Neuronal stem cell (in vitro differentiated cells): ENCODE measurements around the gene C14orf180.

Experiments
- DNase-seq: peaks from one replicate; pipeline ENCODE4 v3.0.0-alpha.2; 2013; ENCODE audit warnings: low spot score
- H2AFZ ChIP-seq: one replicate; pipeline ENCODE4 v1.6.1; 2013; ENCODE audit warnings: mild to moderate bottlenecking, low read length, inconsistent platforms
- H2AK5ac ChIP-seq: 2 replicates; pipeline ENCODE4 v1.6.1; 2013; ENCODE audit warnings: low read depth, mild to moderate bottlenecking, inconsistent platforms, low read length, moderate library complexity, mixed read lengths
- H2BK120ac ChIP-seq: 2 replicates; pipeline ENCODE4 v1.6.1; 2013; ENCODE audit warnings: low read depth, mild to moderate bottlenecking, inconsistent platforms, low read length, moderate library complexity, mixed read lengths
- H2BK12ac ChIP-seq: one replicate; pipeline ENCODE4 v1.6.1; 2013; ENCODE audit warnings: low read length, inconsistent platforms
- H2BK15ac ChIP-seq: 2 replicates; pipeline ENCODE4 v1.6.1; 2013; ENCODE audit warnings: mild to moderate bottlenecking, low read length, inconsistent platforms, mixed read lengths
- H2BK5ac ChIP-seq: one replicate; pipeline ENCODE4 v1.6.1; 2013; ENCODE audit warnings: inconsistent platforms, mild to moderate bottlenecking, low read length, moderate library complexity
- H3K14ac ChIP-seq: one replicate; pipeline ENCODE4 v1.6.1; 2013; ENCODE audit warnings: low read length, inconsistent platforms
- H3K18ac ChIP-seq: 2 replicates; pipeline ENCODE4 v1.6.1; 2013; ENCODE audit warnings: low read length, inconsistent platforms
- H3K23ac ChIP-seq: 2 replicates; pipeline ENCODE4 v1.6.1; 2013; ENCODE audit warnings: low read depth, mild to moderate bottlenecking, mixed read lengths, low read length, inconsistent platforms; ENCODE audit not compliant: poor library complexity
- H3K27ac ChIP-seq: replicated peaks from 3 replicates; pipeline ENCODE4 v1.5.1; 2013; ENCODE audit warnings: low read length, inconsistent platforms
- H3K27me3 ChIP-seq, 3 experiments: 2 replicates each; pipeline ENCODE4 v1.6.1; 2013; ENCODE audit warnings: low read length in 3 of 3, mild to moderate bottlenecking in 2 of 3, inconsistent platforms in 1 of 3, low read depth in 1 of 3, mixed read lengths in 1 of 3, moderate library complexity in 1 of 3; ENCODE audit not compliant: control insufficient read depth in 3 of 3, insufficient read depth in 3 of 3
- H3K36me3 ChIP-seq, 2 donors: replicated peaks in 1 of 2; 2 replicates each; pipeline ENCODE4 v1.6.1; 2013; ENCODE audit warnings: low read length in 2 of 2; ENCODE audit not compliant: control insufficient read depth in 2 of 2, insufficient read depth in 2 of 2
- H3K4ac ChIP-seq: 2 replicates; pipeline ENCODE4 v1.6.1; 2013; ENCODE audit warnings: inconsistent platforms, mild to moderate bottlenecking, low read length, moderate library complexity
- H3K4me1 ChIP-seq, 2 donors: 1 replicate in 1 of 2; 2 replicates in 1 of 2; pipeline ENCODE4 v1.6.1; 2013; ENCODE audit warnings: low read length in 2 of 2, low read depth in 1 of 2; ENCODE audit not compliant: control insufficient read depth in 2 of 2, insufficient read depth in 1 of 2
- H3K4me2 ChIP-seq: one replicate; pipeline ENCODE4 v1.6.1; 2013; ENCODE audit warnings: mild to moderate bottlenecking, low read length, inconsistent platforms; ENCODE audit not compliant: insufficient read depth, poor library complexity, severe bottlenecking
- H3K4me3 ChIP-seq, 2 donors: 2 replicates each; pipeline ENCODE4 v1.5.1; 2013; ENCODE audit warnings: low read length in 2 of 2, mild to moderate bottlenecking in 2 of 2, inconsistent platforms in 1 of 2, moderate library complexity in 1 of 2
- H3K79me1 ChIP-seq: one replicate; pipeline ENCODE4 v1.6.1; 2013; ENCODE audit warnings: low read depth, mild to moderate bottlenecking, inconsistent platforms, low read length, moderate library complexity
- H3K9ac ChIP-seq: one replicate; pipeline ENCODE4 v1.6.1; 2013; ENCODE audit warnings: mild to moderate bottlenecking, low read depth, low read length, inconsistent platforms; ENCODE audit not compliant: poor library complexity
- H3K9me3 ChIP-seq, 2 donors: replicated peaks in 1 of 2; 2 replicates each; pipeline versions ENCODE3 to v1.6.1; 2013; ENCODE audit warnings: low read length in 2 of 2, mild to moderate bottlenecking in 2 of 2, inconsistent platforms in 1 of 2, low read depth in 1 of 2, mixed read lengths in 1 of 2, moderate library complexity in 1 of 2; ENCODE audit not compliant: control insufficient read depth in 2 of 2, insufficient read depth in 1 of 2
- H4K8ac ChIP-seq: one replicate; pipeline ENCODE4 v1.6.1; 2013; ENCODE audit warnings: low read depth, mild to moderate bottlenecking, inconsistent platforms, low read length, moderate library complexity
- H4K91ac ChIP-seq: one replicate; pipeline ENCODE4 v1.6.1; 2013; ENCODE audit warnings: low read length, low read depth, mild to moderate bottlenecking, inconsistent platforms; ENCODE audit not compliant: poor library complexity
- WGBS, 2 donors: extraction: QIAGEN DNeasy Blood & Tissue Kit; methylation state at CpG; one replicate each; pipeline ENCODE4 v1.1.7; 2013; ENCODE audit warnings: missing lambda C conversion rate in 2 of 2, mixed read lengths in 1 of 2; ENCODE audit not compliant: insufficient read length in 2 of 2, insufficient replicate concordance in 1 of 2; ENCODE audit errors: extremely low coverage in 2 of 2; 5-methylcytosine and 5-hydroxymethylcytosine counted together

Gene C14orf180

GRCh38 chr14:104576970-104577332 is 2.6 kb upstream of the C14orf180 start:
- Histone ChIP-seq H3K18ac (peak overlapping the region; percentile 91), H3K27ac (no peak overlapping the region), H3K27me3 (peaks cover 0 to 63% (median 0%) of the 10 kb centered on the region in 3 experiments), H2BK12ac (no peak overlapping the region), H2BK120ac (peak overlapping the region; percentile 42), H4K8ac (no peak overlapping the region), H3K23ac (peak overlapping the region; percentile 25), H3K9me3 (no peaks in the 10 kb centered on the region), H3K4me2 (no peak overlapping the region), H3K4me3 (no peak overlapping the region), H2AK5ac (peak overlapping the region; percentile 86), H2BK5ac (peak overlapping the region; percentile 83), H4K91ac (no peak overlapping the region), H3K4me1 (peaks cover 0 to 16% of the 10 kb centered on the region in 2 donors), H3K36me3 (no peaks in the 10 kb centered on the region), H3K14ac (peak overlapping the region; percentile 79), H2AFZ (no peak overlapping the region), H2BK15ac (no peak overlapping the region), H3K4ac (no peak overlapping the region), H3K79me1 (peaks cover 4% of the 10 kb centered on the region), H3K9ac (no peak overlapping the region)
- DNase-seq = no peak
- no CpG with 5 or more reads among the region's 9 CpGs for WGBS, 2 donors

GRCh38 chr14:104577426-104577825 is 2.1 kb upstream of the C14orf180 start:
- Histone ChIP-seq H3K27me3 (peaks cover 0 to 65% (median 0%) of the 10 kb centered on the region in 3 experiments), H4K8ac (no peak overlapping the region), H2AFZ (no peak overlapping the region), H3K14ac (peak overlapping the region; percentile 41), H2BK12ac (no peak overlapping the region), H3K18ac (peak overlapping the region; percentile 86), H3K79me1 (peaks cover 4% of the 10 kb centered on the region), H3K36me3 (no peaks in the 10 kb centered on the region), H2BK5ac (no peak overlapping the region), H3K4me2 (no peak overlapping the region), H3K9me3 (no peaks in the 10 kb centered on the region), H3K4ac (no peak overlapping the region), H3K4me1 (peaks cover 0 to 16% of the 10 kb centered on the region in 2 donors), H3K27ac (no peak overlapping the region), H3K23ac (no peak overlapping the region), H4K91ac (no peak overlapping the region), H2BK15ac (peak overlapping the region; percentile 45), H2AK5ac (peak overlapping the region; percentile 79), H3K9ac (no peak overlapping the region), H3K4me3 (no peak overlapping the region), H2BK120ac (peak overlapping the region; percentile 42)
- no peak for DNase-seq
- no CpG with 5 or more reads among the region's 12 CpGs for WGBS, 2 donors

DNA sequence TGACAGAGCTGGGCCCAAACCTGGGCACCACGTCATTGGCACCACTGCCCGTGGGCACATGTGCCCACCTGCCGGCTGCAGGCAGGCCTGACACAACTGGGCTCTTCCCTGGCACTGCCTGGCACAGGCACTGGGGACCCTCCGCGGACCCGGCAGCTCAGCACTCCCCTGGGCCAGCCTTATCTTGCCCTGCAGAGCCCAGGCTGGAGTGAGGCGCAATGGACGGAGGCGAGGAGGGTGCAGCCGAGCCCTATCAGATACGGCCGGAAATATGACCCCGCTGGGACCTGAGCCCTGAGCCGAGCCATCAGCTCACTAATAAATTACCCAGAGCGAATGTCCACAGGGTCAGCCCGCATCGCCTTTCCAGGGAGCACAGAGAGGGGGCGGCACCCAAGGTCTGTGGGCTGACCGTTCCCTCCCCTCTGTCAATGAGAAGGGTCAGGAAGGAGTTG is 1.7 kb upstream of the C14orf180 start:
- no peak for DNase-seq
- no peaks in the 10 kb centered on the region for H3K9me3 ChIP-seq
- no peak overlapping the region for H2AFZ ChIP-seq
- H4K91ac ChIP-seq = no peak overlapping the region
- peaks cover 0 to 66% (median 0%) of the 10 kb centered on the region in 3 experiments for H3K27me3 ChIP-seq
- WGBS, 2 donors = no CpG with 5 or more reads among the region's 19 CpGs
- peaks cover 4% of the 10 kb centered on the region for H3K79me1 ChIP-seq
- H2BK15ac ChIP-seq = peak overlapping the region; percentile 49
- H3K4me1 ChIP-seq = peaks cover 0 to 18% of the 10 kb centered on the region in 2 donors
- no peak overlapping the region for H2BK120ac ChIP-seq
- H3K4me3 ChIP-seq = no peak overlapping the region
- no peak overlapping the region for H3K4ac ChIP-seq
- H2BK5ac ChIP-seq = no peak overlapping the region
- no peak overlapping the region for H4K8ac ChIP-seq
- H3K36me3 ChIP-seq = no peaks in the 10 kb centered on the region
- H2BK12ac ChIP-seq = no peak overlapping the region
- no peak overlapping the region for H3K23ac ChIP-seq
- H3K4me2 ChIP-seq = no peak overlapping the region
- no peak overlapping the region for H3K9ac ChIP-seq
- H3K27ac ChIP-seq = no peak overlapping the region
- H3K18ac ChIP-seq = peak overlapping the region; percentile 70
- peak overlapping the region; percentile 79 for H2AK5ac ChIP-seq
- no peak overlapping the region for H3K14ac ChIP-seq

DNA sequence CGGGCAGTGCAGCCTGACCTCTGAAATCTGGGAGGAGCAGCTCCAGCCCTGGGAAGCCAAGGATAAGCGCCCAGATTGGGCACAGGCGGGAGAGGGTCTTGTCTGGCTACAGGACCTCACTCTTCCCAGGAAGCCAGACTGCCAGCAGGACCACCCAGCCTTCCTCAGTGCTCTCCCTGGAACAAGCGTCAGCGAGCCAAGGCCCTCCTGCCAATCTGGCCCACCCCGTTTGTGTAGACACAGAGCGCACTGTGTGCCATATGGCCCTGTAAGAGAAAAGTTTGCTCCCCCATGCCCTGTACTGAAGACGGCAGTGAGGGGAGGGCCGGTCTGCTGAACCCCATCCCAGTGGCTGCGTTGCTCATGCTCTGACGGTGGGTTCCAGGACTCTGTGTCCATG is 1.2 kb upstream of the C14orf180 start:
- peak overlapping the region; percentile 26 for H3K4ac ChIP-seq
- no CpG with 5 or more reads among the region's 11 CpGs for WGBS, 2 donors
- no peak overlapping the region for H2BK12ac ChIP-seq
- no peak for DNase-seq
- H3K4me1 ChIP-seq = peaks cover 0 to 19% of the 10 kb centered on the region in 2 donors
- no peak overlapping the region for H4K8ac ChIP-seq
- H3K4me3 ChIP-seq = no peak overlapping the region
- H3K18ac ChIP-seq = peak overlapping the region; percentile 70
- H3K27me3 ChIP-seq = peaks cover 0 to 66% (median 0%) of the 10 kb centered on the region in 3 experiments
- H3K9ac ChIP-seq = no peak overlapping the region
- peaks cover 4% of the 10 kb centered on the region for H3K79me1 ChIP-seq
- H3K36me3 ChIP-seq = no peaks in the 10 kb centered on the region
- H2AK5ac ChIP-seq = peak overlapping the region; percentile 91
- H3K14ac ChIP-seq = no peak overlapping the region
- H3K4me2 ChIP-seq = no peak overlapping the region
- H2BK5ac ChIP-seq = peak overlapping the region; percentile 79
- peak overlapping the region; percentile 64 for H2BK15ac ChIP-seq
- H2BK120ac ChIP-seq = no peak overlapping the region
- H3K27ac ChIP-seq = no peak overlapping the region
- peak overlapping the region; percentile 65 for H3K23ac ChIP-seq
- H2AFZ ChIP-seq = no peak overlapping the region
- no peaks in the 10 kb centered on the region for H3K9me3 ChIP-seq
- no peak overlapping the region for H4K91ac ChIP-seq
